SK-N-MC (cell line): Measurements from ENCODE around the gene CMTM7.

Source experiments
- DNase-seq: peaks from one replicate; pipeline ENCODE4 v3.0.0-alpha.2; 2011; ENCODE audit warnings: low read depth, low spot score
- H3K27ac ChIP-seq: fragments of 200-600 bp; sonication (generic); 2 replicates; pipeline ENCODE4 v1.5.1; 2016; ENCODE audit warnings: mixed run types
- H3K36me3 ChIP-seq: fragments of 200-600 bp; sonication (generic); 2 replicates; pipeline ENCODE4 v1.6.1; 2017; ENCODE audit warnings: antibody characterized with exemption, low read length, mixed read lengths; ENCODE audit not compliant: insufficient read depth
- H3K4me3 ChIP-seq: fragments of 200-600 bp; sonication (generic); 2 replicates; pipeline ENCODE4 v1.5.1; 2016
- H3K9ac ChIP-seq: fragments of 200-600 bp; sonication (generic); 2 replicates; pipeline ENCODE4 v1.8.0; 2017; ENCODE audit warnings: mixed run types, mixed read lengths; ENCODE audit not compliant: insufficient read length
- H3K9me3 ChIP-seq: fragments of 200-600 bp; sonication (generic); 2 replicates; pipeline ENCODE4 v1.6.1; 2017; ENCODE audit warnings: low read depth, mild to moderate bottlenecking, antibody characterized with exemption, low read length, moderate library complexity, mixed read lengths
- EZH2 ChIP-seq: fragments of 200-600 bp; sonication (generic); IDR thresholded peaks from one replicate; pipeline ENCODE4 v1.6.1; 2017; ENCODE audit warnings: antibody characterized with exemption
- FOXP2 ChIP-seq: optimal IDR thresholded peaks from 2 replicates; pipeline ENCODE3; 2011; ENCODE audit warnings: mild to moderate bottlenecking, moderate library complexity; ENCODE audit not compliant: insufficient read depth; ENCODE audit errors: extremely low read length, control extremely low read depth
- POLR2AphosphoS5 ChIP-seq: IDR thresholded peaks from 2 replicates; pipeline ENCODE4 v1.6.1; 2012; ENCODE audit warnings: mild to moderate bottlenecking, low read depth, low read length, borderline replicate concordance

Gene CMTM7

DNA sequence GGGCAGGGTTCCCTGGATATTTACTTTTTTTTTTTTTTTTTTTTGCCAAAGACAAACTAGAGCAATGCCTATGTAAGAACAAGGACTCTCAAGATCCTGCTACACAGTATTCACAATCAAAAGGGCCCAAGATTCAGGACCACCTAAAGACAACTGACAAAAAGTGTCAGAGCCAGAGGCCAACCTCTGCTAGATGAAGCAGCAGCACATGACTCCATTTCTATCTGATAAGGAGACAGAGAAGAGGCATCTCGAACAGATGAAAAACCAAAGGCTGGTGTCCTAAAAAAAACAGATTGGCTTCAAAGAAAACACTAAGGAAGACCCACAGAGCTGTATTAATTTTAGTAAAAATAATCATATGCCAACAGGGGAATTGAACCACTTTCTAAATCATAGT, 91.0 kb downstream of the CMTM7 start:
- no peak for DNase-seq
- Histone ChIP-seq H3K27ac (no peak overlapping the region), H3K9ac (no peak overlapping the region), H3K9me3 (no peaks in the 10 kb centered on the region), H3K4me3 (no peak overlapping the region), H3K36me3 (no peaks in the 10 kb centered on the region)
- TF ChIP-seq POLR2AphosphoS5 (no peak), FOXP2 (no peak), EZH2 (no peak)

DNA sequence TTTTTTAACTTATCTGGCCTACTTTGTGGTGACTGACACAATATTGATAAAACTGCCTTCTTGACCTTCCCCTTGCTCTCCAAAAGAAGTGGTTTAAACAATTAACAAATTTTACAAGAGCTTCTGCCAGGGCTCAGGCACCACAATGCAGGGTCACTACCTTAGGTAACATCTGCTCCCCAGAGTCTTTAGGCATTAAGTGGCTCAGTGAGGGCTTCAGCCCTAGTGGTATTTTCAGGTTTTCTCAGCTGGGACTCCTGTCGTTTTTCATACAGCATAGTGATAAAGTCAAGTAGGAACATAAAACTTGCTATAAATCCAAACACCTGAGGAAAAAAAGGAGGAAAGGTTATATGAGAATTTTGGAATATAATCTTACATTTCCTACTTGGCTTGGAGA, 92.1 kb downstream of the CMTM7 start:
- DNase-seq = no peak
- no peaks in the 10 kb centered on the region for H3K36me3 ChIP-seq
- no peak overlapping the region for H3K4me3 ChIP-seq
- no peak for TF ChIP-seq FOXP2
- TF ChIP-seq POLR2AphosphoS5 = no peak
- no peak for TF ChIP-seq EZH2
- H3K9me3 ChIP-seq = no peaks in the 10 kb centered on the region
- H3K9ac ChIP-seq = no peak overlapping the region
- no peak overlapping the region for H3K27ac ChIP-seq

DNA sequence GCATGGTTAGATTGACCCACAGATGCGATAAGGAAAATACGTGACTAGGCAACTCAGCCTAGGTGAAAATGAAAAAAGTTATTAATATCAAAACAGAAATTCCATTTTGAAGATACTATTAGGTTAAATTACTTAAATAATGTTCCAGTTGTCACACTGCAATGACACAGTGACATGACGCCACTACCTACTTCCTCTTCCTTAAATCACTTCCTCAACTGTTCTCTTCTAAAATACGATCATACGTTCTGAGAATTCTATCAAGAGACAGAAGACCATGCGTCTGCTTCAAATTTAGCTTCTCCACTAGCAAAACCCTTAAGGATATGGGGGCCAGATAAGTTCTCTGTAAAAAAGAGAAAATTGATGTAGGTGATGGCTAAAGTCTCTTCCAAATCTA, 92.8 kb downstream of the CMTM7 start:
- H3K9me3 ChIP-seq = no peaks in the 10 kb centered on the region
- DNase-seq = no peak
- H3K27ac ChIP-seq = no peak overlapping the region
- H3K9ac ChIP-seq = no peak overlapping the region
- TF ChIP-seq POLR2AphosphoS5 = no peak
- TF ChIP-seq FOXP2 = no peak
- TF ChIP-seq EZH2 = no peak
- no peak overlapping the region for H3K4me3 ChIP-seq
- H3K36me3 ChIP-seq = no peaks in the 10 kb centered on the region

DNA sequence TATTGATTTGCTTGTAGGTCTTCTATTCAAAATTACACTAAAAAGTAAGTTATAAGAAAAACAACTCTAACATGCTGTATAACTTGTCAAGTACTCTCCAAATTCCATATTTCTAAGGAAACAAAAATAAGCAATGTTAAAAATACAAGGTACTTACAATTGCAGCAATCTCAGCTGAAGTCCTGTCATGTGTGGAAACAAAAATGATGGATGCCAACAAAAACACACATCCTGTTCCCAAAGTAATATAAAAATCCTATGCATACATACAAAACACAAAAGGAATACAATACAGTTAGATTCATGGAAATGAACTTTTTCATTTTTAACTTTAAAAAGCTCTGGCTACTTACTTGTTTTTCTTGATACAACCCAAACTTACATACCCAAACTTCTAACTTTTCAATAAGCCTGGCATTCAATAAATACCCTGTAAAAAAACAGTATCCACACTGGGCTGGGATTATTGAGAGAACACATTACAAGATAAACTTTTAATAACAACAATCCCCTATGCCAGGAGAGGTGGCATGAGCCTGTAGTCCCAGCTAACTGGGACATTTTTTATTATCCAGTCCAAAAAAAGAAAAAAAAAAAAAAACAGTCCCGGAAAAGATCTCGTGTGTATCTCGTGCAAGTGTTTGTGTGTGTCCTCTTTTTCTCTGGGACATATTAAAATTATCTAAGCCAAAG, 96.3 kb downstream of the CMTM7 start:
- Histone ChIP-seq H3K36me3 (no peaks in the 10 kb centered on the region), H3K9me3 (no peaks in the 10 kb centered on the region), H3K27ac (no peak overlapping the region), H3K4me3 (no peak overlapping the region), H3K9ac (no peak overlapping the region)
- no peak for TF ChIP-seq FOXP2
- TF ChIP-seq EZH2 = no peak
- no peak for TF ChIP-seq POLR2AphosphoS5
- no peak for DNase-seq

DNA sequence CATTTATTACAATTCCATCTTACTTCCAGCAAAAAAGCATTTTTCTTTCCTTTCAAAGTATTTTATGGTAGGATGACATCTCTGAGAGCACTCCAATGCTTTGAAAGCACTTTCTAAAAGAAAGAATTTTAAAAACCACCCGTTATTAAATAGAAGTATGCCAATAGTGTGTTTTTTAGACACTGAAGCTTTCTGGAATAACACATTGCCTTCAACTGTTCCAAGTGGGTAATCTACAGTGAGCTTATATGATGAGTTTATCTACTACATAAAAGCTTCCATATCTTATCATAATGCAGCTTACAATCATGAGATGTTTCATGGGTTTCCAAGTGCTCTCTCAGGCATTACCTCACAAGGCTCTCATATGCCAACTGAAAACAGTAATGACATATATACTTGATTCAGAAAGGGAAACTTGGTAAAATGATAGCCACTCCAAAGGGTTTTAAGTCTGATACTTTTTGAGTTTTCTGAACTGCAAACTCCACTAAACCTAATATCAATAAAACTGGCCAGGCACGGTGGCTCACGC, 96.9 kb downstream of the CMTM7 start:
- DNase-seq = no peak
- no peaks in the 10 kb centered on the region for H3K9me3 ChIP-seq
- no peaks in the 10 kb centered on the region for H3K36me3 ChIP-seq
- no peak overlapping the region for H3K27ac ChIP-seq
- no peak overlapping the region for H3K4me3 ChIP-seq
- no peak for TF ChIP-seq EZH2
- no peak for TF ChIP-seq POLR2AphosphoS5
- TF ChIP-seq FOXP2 = no peak
- no peak overlapping the region for H3K9ac ChIP-seq

DNA sequence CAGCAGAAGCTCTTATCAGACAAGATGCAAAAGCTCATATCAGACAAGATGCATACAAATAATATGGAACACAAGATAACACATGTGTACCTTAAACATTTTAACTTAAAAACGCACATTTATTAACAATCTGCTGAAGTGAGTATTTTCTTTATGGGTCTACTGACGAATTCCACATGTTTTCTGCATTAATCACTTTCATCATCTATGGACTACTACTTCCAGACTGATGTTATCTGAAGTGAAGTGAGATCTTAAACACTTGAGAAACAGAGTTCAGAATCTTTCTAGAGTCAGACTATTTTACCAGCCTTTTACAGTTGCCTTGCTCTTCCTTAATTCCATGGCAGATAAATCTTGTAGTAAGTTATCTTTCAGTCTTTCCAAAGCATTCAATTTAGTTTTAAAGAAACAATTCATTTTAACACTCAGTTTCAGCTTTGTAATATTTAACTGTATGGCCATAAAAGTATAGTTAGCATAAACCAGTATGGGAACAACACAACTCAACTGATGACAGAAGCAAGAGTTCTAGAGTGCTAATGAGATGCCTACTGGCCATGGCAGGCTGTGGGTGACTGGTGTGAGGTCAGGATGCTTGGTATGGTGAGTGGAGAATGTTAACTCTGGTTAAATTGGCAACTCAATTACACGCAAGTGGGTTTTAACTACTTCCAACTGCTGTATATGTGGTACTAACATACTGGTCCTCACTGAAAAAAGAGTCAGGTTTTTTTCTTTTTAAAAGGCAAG, 101.2 kb downstream of the CMTM7 start:
- TF ChIP-seq POLR2AphosphoS5 (no peak), FOXP2 (no peak), EZH2 (no peak)
- Histone ChIP-seq H3K27ac (no peak overlapping the region), H3K4me3 (no peak overlapping the region), H3K9me3 (no peaks in the 10 kb centered on the region), H3K9ac (no peak overlapping the region), H3K36me3 (no peaks in the 10 kb centered on the region)
- DNase-seq = no peak

DNA sequence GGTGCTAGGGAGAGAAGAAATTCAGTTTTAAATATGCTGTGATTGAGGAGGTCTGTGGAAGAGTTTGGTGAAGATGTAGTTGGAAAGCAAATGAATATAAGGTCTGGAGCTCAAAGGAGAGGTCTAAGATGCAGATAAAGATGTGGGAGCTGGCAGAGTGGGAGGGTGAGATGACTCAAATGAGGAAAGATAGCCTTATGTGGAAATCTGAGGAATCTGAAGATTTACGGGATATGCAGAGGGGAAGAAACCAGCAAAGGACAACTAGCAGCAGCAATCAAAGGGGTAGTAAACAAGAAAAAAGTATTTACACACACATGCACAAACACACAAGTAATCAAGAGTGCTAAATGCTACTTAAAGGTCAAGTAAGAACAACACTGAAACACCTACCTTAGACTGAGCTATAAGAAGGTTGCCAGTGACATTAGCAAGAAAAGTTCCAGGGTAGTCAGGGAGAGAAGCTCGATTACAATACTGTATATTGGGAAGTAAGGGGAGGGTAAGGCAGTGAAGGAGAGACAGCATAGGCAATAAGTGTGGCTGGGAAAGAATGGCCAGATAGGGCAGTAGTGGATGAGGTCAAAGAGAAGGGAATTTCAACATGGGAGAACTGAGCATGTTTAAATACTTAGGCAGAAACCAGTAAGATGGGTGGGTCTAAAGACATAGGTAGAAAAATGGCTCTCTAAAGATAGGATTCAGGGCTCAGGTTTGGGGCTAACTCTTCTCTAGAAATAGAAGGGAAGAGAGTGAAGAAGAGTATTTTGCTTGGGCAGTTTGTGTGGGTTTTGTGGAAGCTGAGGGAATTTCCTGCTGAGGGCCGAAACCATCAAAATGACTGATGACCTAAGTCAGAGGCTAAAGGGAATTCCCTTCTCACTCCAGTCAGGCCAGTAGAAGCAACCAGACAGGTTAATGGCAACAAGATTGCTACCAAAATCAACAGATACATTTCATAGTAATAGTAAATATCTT, 102.1 kb downstream of the CMTM7 start:
- Histone ChIP-seq H3K27ac (no peak overlapping the region), H3K9ac (no peak overlapping the region), H3K4me3 (no peak overlapping the region), H3K36me3 (no peaks in the 10 kb centered on the region), H3K9me3 (no peaks in the 10 kb centered on the region)
- TF ChIP-seq POLR2AphosphoS5 = no peak
- no peak for TF ChIP-seq EZH2
- TF ChIP-seq FOXP2 = no peak
- DNase-seq = no peak
